HL-60/S4 treated with retinoic acid at 250 ng/mL for 4 days and 3 days (cell line): Measurements from ENCODE around the gene A2M.

ENCODE experiments used
- in situ Hi-C: fragments of 300-500 bp; cut with MboI; formaldehyde crosslinking; loops from 2 replicates; pipeline ENCODE4 v1.7.0; 2022; ENCODE audit warnings: low sequenced_read_pairs

The A2M gene

GRCh38 chr12:9041321-9041720 is 74.4 kb downstream of the A2M start:
- in situ Hi-C loops = loop anchor here (10.0 kb wide), 1 partner anchor 357 kb away; no protein-coding TSS in a partner anchor

- in situ Hi-C loops = loop anchor here (10.0 kb wide), 1 partner anchor 356 kb away; no protein-coding TSS in a partner anchor
These were observed 75.1 kb downstream of the A2M start for GRCh38 chr12:9040484-9041186.

GRCh38 chr12:9039397-9039977 is 76.2 kb downstream of the A2M start:
- in situ Hi-C loops = no loop called here

- in situ Hi-C loops = no loop called here
These were observed 78.3 kb downstream of the A2M start for GRCh38 chr12:9037431-9037830.

GRCh38 chr12:9036227-9036626 is 79.5 kb downstream of the A2M start:
- in situ Hi-C loops = no loop called here

GRCh38 chr12:9034095-9034494 is 81.6 kb downstream of the A2M start:
- in situ Hi-C loops = no loop called here

- in situ Hi-C loops = no loop called here
These were observed 82.3 kb downstream of the A2M start for GRCh38 chr12:9033265-9033887.

GRCh38 chr12:9032202-9032964 is 83.3 kb downstream of the A2M start:
- in situ Hi-C loops = no loop called here

GRCh38 chr12:9030776-9031175 is 84.9 kb downstream of the A2M start:
- in situ Hi-C loops = no loop called here

GRCh38 chr12:9027161-9028059 is 88.3 kb downstream of the A2M start:
- in situ Hi-C loops = no loop called here

- in situ Hi-C loops = no loop called here
These were observed 91.2 kb downstream of the A2M start for GRCh38 chr12:9024512-9024911.

GRCh38 chr12:9022592-9022991 is 93.1 kb downstream of the A2M start:
- in situ Hi-C loops = no loop called here
